ENCODE measurements around the gene INSIG1. TPM values are rescaled to one million over a fixed set of nuclear protein-coding genes. Genes with fewer than 3 reads are reported as not detected.

Gene INSIG1
- polyA plus RNA-seq, 1 experiment = 29.4 TPM

DNA sequence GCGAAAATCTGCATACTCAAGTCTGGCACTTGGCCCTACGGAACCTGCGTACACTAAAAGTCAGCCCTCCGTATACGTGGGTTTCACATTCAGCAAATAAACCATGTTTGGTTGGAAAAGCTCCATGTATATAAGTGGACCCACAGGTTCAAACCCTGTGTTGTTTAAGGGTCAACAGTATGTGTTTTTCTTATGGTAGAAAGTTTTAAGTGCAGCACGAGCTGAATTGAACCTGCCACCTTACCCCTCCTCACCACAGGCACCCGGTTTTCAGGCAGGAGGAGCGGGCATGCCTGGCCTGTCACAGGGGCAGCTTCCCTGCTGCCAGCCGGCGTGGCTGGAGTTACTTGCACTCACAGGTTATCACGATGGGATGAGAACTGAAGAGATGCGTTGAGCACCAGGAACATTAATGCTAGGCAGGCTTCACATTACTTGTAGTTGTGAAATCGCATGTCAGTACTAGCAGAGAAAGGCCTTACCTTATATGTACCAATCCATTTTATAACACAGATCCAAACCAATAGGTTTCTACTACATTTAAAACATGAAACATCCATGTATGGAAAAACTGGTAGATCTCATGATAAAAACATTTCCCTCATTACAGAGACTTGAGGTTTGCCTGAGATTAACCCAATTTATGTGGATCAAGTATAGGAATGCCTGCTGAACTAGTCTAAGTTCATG lies 12.9 kb downstream of the INSIG1 start:
- POLR2A ChIA-PET = no interaction called here
- TF ChIP-seq, protein P1, sequence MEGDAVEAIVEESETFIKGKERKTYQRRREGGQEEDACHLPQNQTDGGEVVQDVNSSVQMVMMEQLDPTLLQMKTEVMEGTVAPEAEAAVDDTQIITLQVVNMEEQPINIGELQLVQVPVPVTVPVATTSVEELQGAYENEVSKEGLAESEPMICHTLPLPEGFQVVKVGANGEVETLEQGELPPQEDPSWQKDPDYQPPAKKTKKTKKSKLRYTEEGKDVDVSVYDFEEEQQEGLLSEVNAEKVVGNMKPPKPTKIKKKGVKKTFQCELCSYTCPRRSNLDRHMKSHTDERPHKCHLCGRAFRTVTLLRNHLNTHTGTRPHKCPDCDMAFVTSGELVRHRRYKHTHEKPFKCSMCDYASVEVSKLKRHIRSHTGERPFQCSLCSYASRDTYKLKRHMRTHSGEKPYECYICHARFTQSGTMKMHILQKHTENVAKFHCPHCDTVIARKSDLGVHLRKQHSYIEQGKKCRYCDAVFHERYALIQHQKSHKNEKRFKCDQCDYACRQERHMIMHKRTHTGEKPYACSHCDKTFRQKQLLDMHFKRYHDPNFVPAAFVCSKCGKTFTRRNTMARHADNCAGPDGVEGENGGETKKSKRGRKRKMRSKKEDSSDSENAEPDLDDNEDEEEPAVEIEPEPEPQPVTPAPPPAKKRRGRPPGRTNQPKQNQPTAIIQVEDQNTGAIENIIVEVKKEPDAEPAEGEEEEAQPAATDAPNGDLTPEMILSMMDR (IDR thresholded peaks at IDR 0.05; ENCODE audit: low read depth, low read length) = no peak
- CTCF ChIA-PET = no interaction called here

DNA sequence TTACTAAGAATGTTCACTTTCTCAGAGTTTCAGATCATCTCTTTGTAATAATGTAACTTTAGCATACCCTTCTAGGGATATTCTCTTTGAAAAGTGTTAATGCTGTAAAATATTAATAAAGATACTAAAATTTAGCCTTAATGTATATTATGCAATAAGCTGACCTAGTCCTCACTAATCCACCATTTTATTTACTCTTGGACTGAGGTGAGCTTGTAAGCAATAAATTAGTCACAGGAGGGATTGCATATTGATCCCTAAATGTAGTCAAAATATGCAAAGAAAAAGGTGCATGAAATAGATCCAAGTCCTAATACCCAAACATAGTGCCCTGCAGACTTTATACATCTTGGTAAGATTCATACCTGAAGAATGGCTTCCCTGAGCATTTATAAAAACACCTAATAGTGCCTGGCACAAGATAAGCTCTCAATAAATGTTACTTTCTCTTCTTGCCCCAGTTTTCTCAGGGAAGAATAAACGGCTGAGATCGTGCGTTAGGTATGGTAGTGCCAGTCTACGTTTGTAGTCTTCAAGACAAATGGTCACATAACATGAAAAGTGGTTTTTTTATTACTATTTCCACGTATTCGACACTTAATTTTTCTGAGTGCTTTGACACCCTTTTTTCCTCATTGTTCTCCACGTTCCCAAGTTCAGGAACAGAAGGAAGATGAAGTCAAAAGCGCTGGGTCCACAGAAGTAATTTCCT lies 14.3 kb downstream of the INSIG1 start:
- Histone ChIP-seq H3K4me3 (ENCODE audit: low read depth, low read length) (no peak overlapping the region), H3K27me3 (ENCODE audit: control insufficient read depth, insufficient read depth, low read length) (peaks cover 2% of the 10 kb centered on the region), H3K27ac (ENCODE audit: low read depth, low read length) (no peak overlapping the region), H3K9me3 (ENCODE audit: control insufficient read depth, insufficient read depth, low read length) (no peaks in the 10 kb centered on the region)
- no peak for DNase-seq (ENCODE audit: low read depth, low spot score)
- TF ChIP-seq, protein P1 (IDR thresholded peaks at IDR 0.05; ENCODE audit: low read depth, low read length) = no peak
- ChIA-PET CTCF (interaction anchor here (1.2 kb wide), 1 partner anchor 33 kb away, joined by 3 read pairs; no protein-coding TSS in a partner anchor), POLR2A (no interaction called here)

More for the DNA sequence above, 12.9 kb downstream of the INSIG1 start:
- Histone ChIP-seq H3K27ac (ENCODE audit: low read depth, low read length) (no peak overlapping the region), H3K9me3 (ENCODE audit: control insufficient read depth, insufficient read depth, low read length) (no peaks in the 10 kb centered on the region), H3K4me3 (ENCODE audit: low read depth, low read length) (no peak overlapping the region), H3K27me3 (ENCODE audit: control insufficient read depth, insufficient read depth, low read length) (no peaks in the 10 kb centered on the region)
- no peak for DNase-seq (ENCODE audit: low read depth, low spot score)

DNA sequence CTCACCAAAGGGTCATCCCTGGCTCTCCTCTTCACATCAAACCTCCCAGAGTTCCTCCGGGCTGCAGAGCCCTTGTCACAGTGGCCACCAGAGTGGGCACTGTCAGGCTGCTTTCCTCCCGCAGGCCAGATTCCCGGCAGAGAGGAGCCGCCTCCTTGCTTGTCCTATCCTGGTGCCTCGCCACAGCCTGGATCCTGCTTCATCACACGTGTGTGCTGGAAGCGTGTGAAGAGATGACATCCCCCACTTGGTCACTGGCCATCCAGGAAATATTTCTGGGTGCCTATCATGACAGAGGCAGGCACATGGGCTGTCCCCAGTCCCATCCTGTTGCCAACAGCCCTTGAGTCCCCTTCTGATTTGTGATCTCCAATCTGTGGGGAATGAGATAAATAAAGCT lies 15.0 kb downstream of the INSIG1 start:
- Histone ChIP-seq H3K9me3 (ENCODE audit: control insufficient read depth, insufficient read depth, low read length) (no peaks in the 10 kb centered on the region), H3K27me3 (ENCODE audit: control insufficient read depth, insufficient read depth, low read length) (peaks cover 2% of the 10 kb centered on the region), H3K4me3 (ENCODE audit: low read depth, low read length) (no peak overlapping the region), H3K27ac (ENCODE audit: low read depth, low read length) (no peak overlapping the region)
- ChIA-PET CTCF (interaction anchor here (1.2 kb wide), 1 partner anchor 33 kb away, joined by 3 read pairs; no protein-coding TSS in a partner anchor), POLR2A (no interaction called here)
- no peak for DNase-seq (ENCODE audit: low read depth, low spot score)
- TF ChIP-seq, protein P1 (IDR thresholded peaks at IDR 0.05; ENCODE audit: low read depth, low read length) = no peak

DNA sequence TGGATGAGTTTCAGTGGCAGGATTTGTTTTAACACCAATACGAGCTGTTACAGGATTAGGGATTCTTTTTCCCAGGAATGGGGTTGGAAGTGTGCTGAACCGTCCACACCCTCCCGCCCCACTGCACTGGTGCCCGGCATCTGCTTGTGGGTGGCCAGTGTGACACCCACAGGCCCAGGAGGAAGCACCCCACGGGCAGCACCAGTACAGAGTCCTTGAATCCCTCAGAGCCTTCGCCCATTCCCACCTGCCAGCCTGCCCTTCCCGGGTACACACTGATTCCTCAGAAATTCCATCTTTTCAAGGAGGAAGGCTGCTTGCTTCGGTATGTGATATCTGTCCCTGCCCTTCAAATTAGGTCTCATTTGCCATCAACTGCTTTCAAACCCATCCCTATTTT lies 15.4 kb downstream of the INSIG1 start:
- Histone ChIP-seq H3K9me3 (ENCODE audit: control insufficient read depth, insufficient read depth, low read length) (no peaks in the 10 kb centered on the region), H3K27me3 (ENCODE audit: control insufficient read depth, insufficient read depth, low read length) (peaks cover 2% of the 10 kb centered on the region), H3K4me3 (ENCODE audit: low read depth, low read length) (no peak overlapping the region), H3K27ac (ENCODE audit: low read depth, low read length) (no peak overlapping the region)
- POLR2A ChIA-PET = no interaction called here
- CTCF ChIA-PET = no interaction called here
- no peak for DNase-seq (ENCODE audit: low read depth, low spot score)
- TF ChIP-seq, protein P1 (IDR thresholded peaks at IDR 0.05; ENCODE audit: low read depth, low read length) = no peak

DNA sequence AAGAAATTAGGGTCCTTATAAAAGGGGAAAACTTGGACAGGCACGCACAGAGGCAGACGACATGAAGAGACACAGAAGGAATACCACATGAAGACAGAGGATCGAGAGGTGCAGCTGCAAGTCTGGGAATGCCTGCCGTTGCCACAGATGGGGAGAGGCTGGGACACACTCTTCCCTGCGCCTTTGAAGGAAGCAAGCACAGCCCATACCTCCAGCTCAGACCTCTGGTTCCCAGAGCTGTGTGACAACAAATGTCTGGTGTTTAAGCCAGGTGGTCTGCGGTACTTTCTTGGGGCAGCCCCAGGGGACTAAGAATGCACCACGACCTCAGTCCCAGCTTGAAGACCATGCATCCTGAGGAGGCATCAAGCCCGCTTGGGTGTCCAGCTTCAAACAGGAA lies 18.3 kb downstream of the INSIG1 start:
- ChIA-PET POLR2A (no interaction called here), CTCF (no interaction called here)
- no peak for DNase-seq (ENCODE audit: low read depth, low spot score)
- Histone ChIP-seq H3K27me3 (ENCODE audit: control insufficient read depth, insufficient read depth, low read length) (peaks cover 2% of the 10 kb centered on the region), H3K27ac (ENCODE audit: low read depth, low read length) (no peak overlapping the region), H3K9me3 (ENCODE audit: control insufficient read depth, insufficient read depth, low read length) (no peaks in the 10 kb centered on the region), H3K4me3 (ENCODE audit: low read depth, low read length) (no peak overlapping the region)
- TF ChIP-seq, protein P1 (IDR thresholded peaks at IDR 0.05; ENCODE audit: low read depth, low read length) = no peak
